ENCODE results near the gene TMEM165. TPM values are rescaled to one million over a fixed set of nuclear protein-coding genes. Genes with fewer than 3 reads are reported as not detected.

Gene TMEM165
- total RNA-seq = 10 to 100 TPM; 13.3 to 53.0 (median 23.0) TPM
- long read RNA-seq, partial matches to known transcripts = 1 of 4 reads
- long read RNA-seq, other reads (novel, unspliced or antisense) = 1 of 4 reads

- intact Hi-C loops (cut with DNase I) = no loop called here
- peak within 1 kb of the TSS; percentile 84 to 98 (median 88) for H3K4me3 ChIP-seq
- no peaks in the 10 kb centered on the region for H3K27me3 ChIP-seq
- ATAC-seq = peak; percentile 97 to 100 (median 98)
- no peak for TF ChIP-seq CTCF (IDR thresholded peaks at IDR 0.05)
- TF ChIP-seq POLR2A (IDR thresholded peaks at IDR 0.05) = peak; percentile 97
- WGBS (ENCODE audit: insufficient coverage, low coverage, low lambda C conversion rate, missing lambda C conversion rate) = 0% methylated on average over 7 of the region's 95 CpGs
- peak within 1 kb of the TSS; percentile 88 to 97 (median 94) for H3K27ac ChIP-seq
- H3K4me1 ChIP-seq = peaks cover 0 to 23% (median 0%) of the 10 kb centered on the region in 4 donors
- no peaks in the 10 kb centered on the region for H3K36me3 ChIP-seq
- H3K9me3 ChIP-seq = no peaks in the 10 kb centered on the region
- DNase-seq = peak; percentile 96 to 97 (median 97)
These were observed at the start of gene TMEM165 for GRCh38 chr4:55395529-55396307. Gene TMEM165 (plus strand): TSS chr4:55395957. CDS start chr4:55396190, 233 bp downstream.

GRCh38 chr4:55345980-55346850 lies 49.5 kb upstream of the TMEM165 start, which contains the start of gene SRD5A3:
Gene SRD5A3 (plus strand): TSS chr4:55346242. CDS start chr4:55346337, 95 bp downstream.
- Histone ChIP-seq H3K36me3 (no peaks in the 10 kb centered on the region), H3K27ac (peak within 1 kb of the TSS; percentile 92 to 94 (median 92)), H3K4me3 (peak within 1 kb of the TSS; percentile 65 to 73 (median 67)), H3K27me3 (no peaks in the 10 kb centered on the region), H3K4me1 (peaks cover 0 to 10% (median 3%) of the 10 kb centered on the region in 4 donors), H3K9me3 (no peaks in the 10 kb centered on the region)
- TF ChIP-seq CTCF (IDR thresholded peaks at IDR 0.05) (peak; percentile 93 to 99 (median 97)), POLR2A (IDR thresholded peaks at IDR 0.05) (peak; percentile 79)
- WGBS (ENCODE audit: insufficient coverage, low coverage, low lambda C conversion rate, missing lambda C conversion rate) = under 1% methylated on average over 33 of the region's 95 CpGs
- DNase-seq (peak; percentile 89 to 90 (median 89)), ATAC-seq (peak; percentile 96 to 98 (median 98))
- intact Hi-C loops (cut with DNase I) = no loop called here

GRCh38 chr4:55346851-55347255 lies 48.9 kb upstream of the TMEM165 start:
- peaks cover 0 to 10% (median 3%) of the 10 kb centered on the region in 4 donors for H3K4me1 ChIP-seq
- H3K27ac ChIP-seq = peak overlapping the region; percentile 92 to 94 (median 92)
- no peaks in the 10 kb centered on the region for H3K9me3 ChIP-seq
- H3K36me3 ChIP-seq = no peaks in the 10 kb centered on the region
- intact Hi-C loops (cut with DNase I) = no loop called here
- 35% methylated on average over 8 of the region's 16 CpGs for WGBS (ENCODE audit: insufficient coverage, low coverage, low lambda C conversion rate, missing lambda C conversion rate)
- TF ChIP-seq POLR2A (IDR thresholded peaks at IDR 0.05) = no peak
- TF ChIP-seq CTCF (IDR thresholded peaks at IDR 0.05) = no peak
- ATAC-seq = peak; percentile 8 to 24 (median 14)
- H3K4me3 ChIP-seq = peak overlapping the region; percentile 65 to 73 (median 67)
- no peaks in the 10 kb centered on the region for H3K27me3 ChIP-seq
- DNase-seq = peak in 2 of 3 donors; percentile 23 to 47

- Histone ChIP-seq H3K27ac (no peak overlapping the region), H3K4me3 (no peak overlapping the region), H3K9me3 (no peaks in the 10 kb centered on the region), H3K27me3 (no peaks in the 10 kb centered on the region), H3K4me1 (peaks cover 0 to 10% (median 3%) of the 10 kb centered on the region in 4 donors), H3K36me3 (no peaks in the 10 kb centered on the region)
- no peak for ATAC-seq
- WGBS (ENCODE audit: insufficient coverage, low coverage, low lambda C conversion rate, missing lambda C conversion rate) = 85% methylated on average over 3 of the region's 3 CpGs
- TF ChIP-seq POLR2A (IDR thresholded peaks at IDR 0.05) (no peak), CTCF (IDR thresholded peaks at IDR 0.05) (no peak)
- DNase-seq = no peak
- intact Hi-C loops (cut with DNase I) = no loop called here
These were observed 48.0 kb upstream of the TMEM165 start for GRCh38 chr4:55347610-55348228.
